ENCODE data around the gene TOLLIP.

- TF ChIP-seq RFX5 (IDR thresholded peaks at IDR 0.05; ENCODE audit: borderline replicate concordance, low read depth, low read length) (no peak), CHD1 (IDR thresholded peaks at IDR 0.05; ENCODE audit: low read depth, low read length) (no peak), BACH1 (IDR thresholded peaks at IDR 0.05; ENCODE audit: low read length) (no peak)
These were observed 8.8 kb downstream of the TOLLIP start for GRCh38 chr11:1300569-1301187.
